T-helper 2 cell treated with Interferon-gamma antibody and Interleukin-4, amounts not matched to agents 5 μg/mL and 100 μg/mL, for 36 hours (primary cell): Measurements from ENCODE around the gene UBALD1.
"Not testable (repeated sequence)": the region's sequence is repeated elsewhere in the genome, so short reads cannot be mapped to it uniquely, and the experiment has no call there.

Experiments used
- DNase-seq: peaks from one replicate; pipeline ENCODE4 v3.0.0; 2021; ENCODE audit warnings: low spot score
- H3K27ac Mint-ChIP-seq: one replicate; pipeline ENCODE4 v1.8.0; 2021; ENCODE audit warnings: mild to moderate bottlenecking, mixed read lengths
- H3K27me3 Mint-ChIP-seq: one replicate; pipeline ENCODE4 v1.8.0; 2021; ENCODE audit warnings: low read depth, mixed read lengths
- H3K36me3 Mint-ChIP-seq: one replicate; pipeline ENCODE4 v1.8.0; 2021; ENCODE audit warnings: low read depth, mixed read lengths
- H3K4me1 Mint-ChIP-seq: one replicate; pipeline ENCODE4 v1.8.0; 2021; ENCODE audit warnings: low read depth, mixed read lengths
- H3K4me3 Mint-ChIP-seq: one replicate; pipeline ENCODE4 v1.8.0; 2022; ENCODE audit warnings: mild to moderate bottlenecking, moderate library complexity, mixed read lengths
- H3K9me3 Mint-ChIP-seq: one replicate; pipeline ENCODE4 v1.8.0; 2021; ENCODE audit warnings: mixed read lengths

UBALD1 gene

DNA sequence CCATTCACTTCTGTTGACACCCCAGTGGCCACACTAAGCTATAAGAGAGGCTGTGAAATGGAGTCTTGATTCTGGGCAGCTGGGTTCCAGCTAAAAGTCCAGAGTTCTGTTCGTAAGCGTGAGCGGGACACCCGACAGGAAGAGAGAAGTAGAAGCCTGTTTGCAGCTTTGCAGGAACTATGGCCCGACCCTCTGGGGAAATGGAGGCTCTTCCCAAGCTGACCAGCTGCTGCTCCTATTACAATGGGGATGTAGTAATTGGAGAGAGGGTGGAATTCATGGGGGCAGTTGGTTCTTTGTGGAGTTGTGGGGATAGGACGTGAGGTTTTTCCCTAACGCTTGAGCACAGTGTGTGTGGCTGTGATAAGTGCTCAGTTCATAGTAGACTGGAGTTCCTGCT is 28.4 kb downstream of the UBALD1 start:
- Mint-ChIP-seq H3K4me1 (peaks cover 3% of the 10 kb centered on the region), H3K9me3 (no peaks in the 10 kb centered on the region), H3K27me3 (peaks cover 12% of the 10 kb centered on the region), H3K36me3 (no peaks in the 10 kb centered on the region), H3K27ac (no peak overlapping the region), H3K4me3 (no peak overlapping the region)
- DNase-seq, result no peak

DNA sequence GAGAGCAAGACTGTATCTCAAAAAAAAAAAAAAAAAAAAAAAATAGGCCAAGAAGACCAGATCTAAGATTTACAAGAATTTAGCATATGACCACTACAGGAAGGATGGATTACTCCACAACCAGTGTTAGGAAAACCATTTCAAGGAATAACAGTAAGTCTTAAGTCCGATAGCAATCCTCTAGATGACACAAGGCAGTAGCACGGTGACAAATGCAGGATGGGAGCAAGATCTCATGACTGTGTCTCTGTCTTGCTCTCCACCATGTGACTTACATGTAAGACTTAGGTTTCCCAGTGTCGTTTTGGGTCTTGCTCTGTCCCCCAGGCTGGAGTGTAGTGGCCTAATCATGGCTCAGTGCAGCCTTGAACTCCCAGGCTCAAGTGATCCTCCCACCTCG is 30.8 kb downstream of the UBALD1 start:
- peaks cover 3% of the 10 kb centered on the region for H3K4me1 Mint-ChIP-seq
- H3K4me3 Mint-ChIP-seq, result no peak overlapping the region
- H3K27ac Mint-ChIP-seq, result no peak overlapping the region
- peaks cover 12% of the 10 kb centered on the region for H3K27me3 Mint-ChIP-seq
- no peak for DNase-seq
- H3K9me3 Mint-ChIP-seq, result no peaks in the 10 kb centered on the region
- H3K36me3 Mint-ChIP-seq, result no peaks in the 10 kb centered on the region

DNA sequence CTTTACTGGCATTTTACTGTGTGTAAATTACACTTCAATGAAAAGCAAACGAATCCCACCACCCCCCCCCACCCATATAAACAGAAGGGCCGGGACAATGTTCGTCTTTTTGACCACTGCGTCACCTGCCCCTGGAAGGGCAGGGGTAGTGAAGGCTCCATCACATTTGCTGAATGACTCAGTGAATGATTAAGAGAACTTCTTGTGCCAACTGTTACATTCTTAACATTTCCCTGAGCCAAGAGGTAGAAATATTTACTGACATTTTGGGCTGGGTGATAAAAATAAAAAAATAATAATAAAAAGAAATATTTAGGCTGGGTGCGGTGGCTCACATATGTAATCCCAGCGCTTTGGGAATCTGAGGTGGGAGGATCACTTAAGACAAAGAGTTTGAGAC is 34.4 kb downstream of the UBALD1 start:
- H3K36me3 Mint-ChIP-seq, result no peaks in the 10 kb centered on the region
- no peaks in the 10 kb centered on the region for H3K4me1 Mint-ChIP-seq
- H3K27ac Mint-ChIP-seq, result no peak overlapping the region
- no peak for DNase-seq
- no peak overlapping the region for H3K4me3 Mint-ChIP-seq
- H3K9me3 Mint-ChIP-seq, result no peaks in the 10 kb centered on the region
- H3K27me3 Mint-ChIP-seq, result no peaks in the 10 kb centered on the region

DNA sequence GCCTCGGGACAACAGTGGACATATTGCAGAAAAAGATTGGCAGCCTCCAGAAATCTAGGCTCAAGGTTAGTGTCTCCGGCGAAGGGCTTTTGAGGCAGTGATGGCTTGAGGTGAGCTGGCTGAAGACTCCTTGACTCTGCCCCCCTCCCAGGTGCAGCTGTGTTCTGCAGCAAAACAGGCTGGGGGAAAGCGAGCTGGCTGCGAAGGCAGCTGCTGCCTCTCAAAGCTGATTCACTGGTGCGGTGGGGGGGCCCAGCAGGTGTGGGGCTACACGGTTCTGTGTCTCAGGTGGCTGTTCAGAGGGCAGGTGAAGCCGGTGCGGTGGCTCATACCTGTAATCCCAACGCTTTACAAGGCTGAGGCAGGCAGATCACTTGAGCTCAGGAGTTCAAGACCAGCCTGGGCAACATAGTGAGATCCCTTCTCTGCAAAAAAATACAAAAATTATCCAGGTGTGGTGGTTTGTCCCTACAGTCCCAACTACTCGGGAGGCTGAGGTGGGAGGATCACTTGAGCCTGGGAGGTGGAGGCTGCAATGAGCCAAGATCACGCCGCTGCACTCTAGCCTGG is 35.6 kb downstream of the UBALD1 start:
- Mint-ChIP-seq H3K27ac (no peak overlapping the region), H3K4me1 (no peaks in the 10 kb centered on the region), H3K27me3 (no peaks in the 10 kb centered on the region), H3K4me3 (no peak overlapping the region), H3K36me3 (no peaks in the 10 kb centered on the region), H3K9me3 (no peaks in the 10 kb centered on the region)
- DNase-seq, result no peak

DNA sequence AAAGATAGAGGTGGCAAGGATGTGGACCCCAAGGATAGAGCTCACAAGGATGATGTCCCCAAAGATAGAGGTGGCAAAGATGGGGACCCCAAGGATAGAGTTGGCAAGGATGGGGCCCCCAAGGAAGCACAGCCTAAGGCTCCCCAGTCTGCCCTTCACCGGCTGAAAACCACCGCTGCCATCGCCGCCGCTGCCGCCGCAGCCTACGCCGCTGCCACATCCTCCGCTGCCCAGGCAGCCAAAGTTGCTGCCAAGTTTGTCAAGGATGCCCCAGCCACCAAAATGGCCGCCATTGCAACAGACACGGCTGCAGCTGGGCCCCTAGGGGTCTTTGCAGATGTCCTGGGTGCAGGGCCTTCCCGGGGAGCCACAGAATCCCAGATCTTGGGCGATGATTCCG is 38.7 kb downstream of the UBALD1 start:
- Mint-ChIP-seq H3K27ac (no peak overlapping the region), H3K4me1 (no peaks in the 10 kb centered on the region), H3K36me3 (no peaks in the 10 kb centered on the region), H3K9me3 (no peaks in the 10 kb centered on the region), H3K4me3 (no peak overlapping the region), H3K27me3 (no peaks in the 10 kb centered on the region)
- DNase-seq, result no peak

DNA sequence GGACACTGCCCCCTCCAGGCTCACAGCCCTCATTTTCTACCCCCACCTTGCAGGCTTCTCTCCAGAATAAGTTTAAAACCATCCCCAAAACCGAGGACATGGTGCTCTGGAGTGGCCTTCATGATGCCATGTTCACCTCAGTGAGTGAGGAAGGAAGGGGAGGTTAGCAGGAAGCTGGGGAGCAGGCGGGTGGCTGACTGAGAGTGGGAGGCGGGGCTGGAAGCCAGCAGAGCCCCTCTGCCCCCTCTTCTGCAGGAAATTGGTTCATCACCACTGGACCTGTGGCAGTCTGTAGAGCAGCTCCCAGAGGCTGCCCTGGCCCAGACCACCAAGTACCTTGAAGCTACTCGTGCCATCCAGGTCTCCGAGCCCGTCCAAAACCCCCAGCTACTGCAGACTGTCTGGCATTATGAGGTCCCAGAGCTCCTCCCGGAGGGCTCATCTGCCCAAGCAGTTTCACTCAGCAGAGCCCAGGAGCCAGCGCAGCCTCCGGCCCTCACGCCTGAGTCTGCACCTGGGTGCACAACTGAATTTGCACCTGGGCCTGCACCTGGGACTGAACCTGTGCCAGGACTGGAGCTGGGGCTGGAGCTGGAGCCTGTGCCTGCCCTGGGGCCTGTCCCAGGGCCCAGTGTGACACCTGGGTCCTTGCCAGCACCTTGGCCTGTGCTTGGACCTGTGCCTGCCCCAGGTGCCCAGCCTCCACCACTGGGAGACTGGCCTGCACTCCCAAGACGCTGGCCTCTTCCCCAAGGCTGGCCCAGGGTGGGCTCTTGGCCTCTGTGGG is 39.6 kb downstream of the UBALD1 start:
- H3K36me3 Mint-ChIP-seq, result no peaks in the 10 kb centered on the region
- H3K9me3 Mint-ChIP-seq, result no peaks in the 10 kb centered on the region
- DNase-seq, result no peak
- no peaks in the 10 kb centered on the region for H3K4me1 Mint-ChIP-seq
- H3K27me3 Mint-ChIP-seq, result no peaks in the 10 kb centered on the region
- no peak overlapping the region for H3K27ac Mint-ChIP-seq
- H3K4me3 Mint-ChIP-seq, result no peak overlapping the region

DNA sequence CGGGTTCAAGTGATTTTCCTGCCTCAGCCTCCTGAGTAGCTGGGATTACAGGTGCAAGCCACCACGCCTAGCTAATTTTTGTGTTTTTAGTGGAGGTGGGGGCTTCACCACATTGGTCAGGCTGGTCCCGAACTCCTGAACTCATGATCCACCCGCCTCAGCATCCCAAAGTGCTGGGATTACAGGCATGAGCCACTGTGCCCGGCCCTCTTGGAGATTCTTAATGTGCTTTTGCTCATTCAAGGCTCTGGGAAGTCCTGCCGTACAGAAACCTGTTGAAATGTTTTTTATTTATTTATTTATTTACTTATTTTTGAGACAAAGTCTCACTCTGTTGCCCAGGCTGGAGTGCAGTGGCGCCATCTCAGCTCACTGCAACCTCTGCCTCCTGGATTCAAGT is 40.8 kb downstream of the UBALD1 start:
- not testable (repeated sequence) for H3K27me3 Mint-ChIP-seq, H3K27ac Mint-ChIP-seq, H3K4me3 Mint-ChIP-seq

DNA sequence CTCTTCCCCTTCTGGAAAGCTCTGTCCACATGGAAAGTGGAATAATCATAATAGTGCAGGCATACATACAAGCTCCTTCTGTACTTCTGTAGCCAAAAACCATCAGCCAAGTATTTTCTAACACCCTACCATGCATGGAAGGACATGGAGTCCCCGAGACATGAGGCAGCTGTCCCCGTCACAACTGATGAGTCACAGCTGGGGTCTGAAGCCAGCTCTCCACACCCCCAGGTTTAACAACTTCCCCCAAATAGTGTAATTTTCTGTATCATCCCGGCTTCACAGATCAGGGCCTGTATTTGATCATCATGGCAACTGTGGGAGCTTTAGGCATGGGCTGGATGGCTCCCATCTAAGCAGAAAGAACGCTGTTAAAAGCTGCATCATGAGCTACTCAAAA is 42.0 kb downstream of the UBALD1 start:
- Mint-ChIP-seq H3K4me3 (no peak overlapping the region), H3K4me1 (no peaks in the 10 kb centered on the region), H3K36me3 (no peaks in the 10 kb centered on the region), H3K9me3 (no peaks in the 10 kb centered on the region), H3K27me3 (no peaks in the 10 kb centered on the region), H3K27ac (no peak overlapping the region)
- no peak for DNase-seq

More for the DNA sequence above, 40.8 kb downstream of the UBALD1 start:
- DNase-seq, H3K36me3 Mint-ChIP-seq, H3K9me3 Mint-ChIP-seq, H3K4me1 Mint-ChIP-seq: not testable (repeated sequence)

DNA sequence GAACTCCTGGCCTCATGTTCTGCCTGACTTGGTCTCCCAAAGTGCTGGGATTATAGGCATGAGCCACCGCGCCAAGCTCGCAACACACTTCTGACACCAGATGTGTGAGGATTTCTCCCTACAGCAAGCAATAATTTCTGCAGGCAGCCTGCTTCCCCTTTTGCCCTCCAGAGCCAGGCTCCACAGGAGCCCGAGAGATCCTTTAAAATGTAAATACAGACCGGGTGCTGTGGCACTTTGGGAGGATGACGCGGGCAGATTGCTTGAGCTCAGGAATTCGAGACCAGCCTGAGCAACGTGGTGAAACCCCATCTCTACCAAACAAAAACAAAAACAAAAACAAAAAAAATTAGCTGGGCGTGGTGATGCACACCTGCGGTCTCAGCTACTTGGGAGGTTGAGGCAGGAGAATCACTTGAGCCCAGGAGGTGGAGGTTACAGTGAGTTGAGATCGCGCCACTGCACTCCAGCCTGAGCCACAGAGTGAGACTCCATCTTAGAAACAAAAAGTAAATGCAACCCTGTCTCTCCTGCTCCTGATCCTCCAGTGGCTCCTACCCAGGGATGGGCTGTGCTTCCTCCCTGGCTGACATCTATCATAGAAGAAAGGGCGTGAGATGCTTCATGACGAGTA is 43.9 kb downstream of the UBALD1 start:
- Mint-ChIP-seq H3K27ac (no peak overlapping the region), H3K4me3 (no peak overlapping the region), H3K27me3 (peaks cover 2% of the 10 kb centered on the region), H3K36me3 (no peaks in the 10 kb centered on the region), H3K4me1 (peaks cover 6% of the 10 kb centered on the region), H3K9me3 (no peaks in the 10 kb centered on the region)
- DNase-seq, result no peak

DNA sequence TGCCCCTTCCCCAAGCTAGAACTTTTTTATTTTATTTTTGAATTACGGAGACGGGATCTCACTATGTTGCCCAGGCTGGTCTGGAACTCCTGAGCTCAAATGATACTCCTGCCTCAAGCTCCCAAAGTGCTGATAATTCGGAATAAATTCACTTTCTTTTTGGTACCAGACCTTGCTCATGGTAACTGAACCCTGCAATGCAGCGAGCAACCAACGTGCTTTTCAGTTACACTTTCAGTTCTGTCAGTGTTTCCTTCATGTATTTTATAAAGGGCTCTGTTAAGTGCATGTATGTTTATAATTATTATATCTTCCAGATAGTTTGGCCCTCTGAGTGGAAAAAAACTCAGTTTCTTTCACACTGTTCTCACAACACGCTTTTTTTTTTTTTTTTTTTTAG is 44.6 kb downstream of the UBALD1 start:
- H3K27me3 Mint-ChIP-seq, result peaks cover 2% of the 10 kb centered on the region
- H3K9me3 Mint-ChIP-seq, result no peaks in the 10 kb centered on the region

DNA sequence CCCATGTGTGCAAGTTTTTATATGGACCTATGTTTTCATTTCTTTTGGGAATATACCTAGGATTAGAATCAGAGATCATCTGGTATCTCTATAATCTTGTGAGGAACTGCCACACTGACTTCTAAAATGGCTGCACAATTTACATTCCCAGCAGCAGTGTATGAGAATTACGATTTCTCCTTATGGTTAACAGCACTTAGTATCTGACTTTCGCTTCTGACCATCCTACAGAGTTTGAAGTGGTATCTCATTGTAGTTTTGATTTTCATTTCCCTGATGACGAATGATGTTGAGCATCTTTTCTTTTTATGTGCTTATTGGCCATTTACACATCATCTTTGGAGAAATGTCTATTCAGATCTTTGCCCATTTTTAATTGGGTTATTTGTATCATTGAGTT is 48.5 kb downstream of the UBALD1 start:
- DNase-seq, result no peak
- Mint-ChIP-seq H3K27me3 (peaks cover 2% of the 10 kb centered on the region), H3K4me1 (peaks cover 6% of the 10 kb centered on the region), H3K4me3 (no peak overlapping the region), H3K9me3 (no peaks in the 10 kb centered on the region), H3K36me3 (no peaks in the 10 kb centered on the region), H3K27ac (no peak overlapping the region)

More for the DNA sequence above, 44.6 kb downstream of the UBALD1 start:
- H3K27ac Mint-ChIP-seq, result no peak overlapping the region
- peaks cover 6% of the 10 kb centered on the region for H3K4me1 Mint-ChIP-seq
- H3K4me3 Mint-ChIP-seq, result no peak overlapping the region
- H3K36me3 Mint-ChIP-seq, result no peaks in the 10 kb centered on the region
- DNase-seq, result no peak

DNA sequence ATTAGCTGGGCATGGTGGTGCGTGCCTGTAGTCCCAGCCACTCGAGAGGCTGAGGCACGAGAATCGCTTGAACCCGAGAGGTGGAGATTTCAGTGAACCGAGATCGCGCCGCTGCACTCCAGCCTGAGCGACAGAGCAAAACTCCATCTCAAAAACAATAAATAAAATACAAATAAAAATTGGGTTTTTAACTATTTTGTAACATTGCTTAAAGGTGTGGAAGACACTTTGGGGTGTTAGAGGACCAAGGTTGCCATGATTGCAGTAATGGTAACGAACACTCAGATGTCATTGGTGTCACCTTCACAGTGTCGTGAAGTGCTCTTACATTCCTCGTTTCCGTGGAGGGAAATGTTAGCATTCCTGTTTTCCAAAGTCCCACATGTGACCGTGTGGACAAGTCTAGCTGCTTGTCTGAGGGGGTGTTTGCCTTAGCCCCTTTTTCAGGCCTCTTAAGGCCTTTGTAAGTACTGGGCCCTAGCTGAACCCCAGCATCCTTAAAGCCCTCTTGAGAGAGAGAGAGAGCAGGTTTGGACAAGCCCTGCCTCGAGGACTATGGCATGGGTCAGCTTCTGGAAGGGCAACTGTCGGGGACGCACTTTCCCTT is 49.9 kb downstream of the UBALD1 start:
- Mint-ChIP-seq H3K27ac (no peak overlapping the region), H3K27me3 (peaks cover 2% of the 10 kb centered on the region), H3K9me3 (no peaks in the 10 kb centered on the region), H3K4me1 (peaks cover 6% of the 10 kb centered on the region), H3K36me3 (no peaks in the 10 kb centered on the region), H3K4me3 (no peak overlapping the region)
- DNase-seq, result no peak

DNA sequence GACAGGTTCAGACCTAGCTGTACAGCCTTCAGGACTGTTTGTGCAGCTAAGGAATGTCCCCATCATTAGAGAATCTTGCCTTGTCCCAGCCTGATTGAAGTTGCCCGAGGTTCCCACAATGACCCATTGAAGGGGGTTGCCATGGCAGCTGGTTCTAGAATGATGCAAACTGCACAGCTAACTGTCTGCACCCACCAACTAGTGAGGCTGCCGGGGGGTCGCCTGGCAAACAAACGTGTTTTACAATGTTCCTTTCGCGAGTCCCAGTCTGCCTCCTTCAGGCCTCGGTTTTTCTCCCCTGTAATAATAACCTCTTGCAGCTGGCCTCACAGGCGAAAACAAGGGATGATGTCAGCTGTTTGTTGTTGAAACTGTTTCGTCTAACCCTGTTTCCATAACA is 53.1 kb downstream of the UBALD1 start:
- Mint-ChIP-seq H3K27ac (no peak overlapping the region), H3K27me3 (peaks cover 4% of the 10 kb centered on the region), H3K9me3 (no peaks in the 10 kb centered on the region), H3K4me3 (no peak overlapping the region), H3K36me3 (no peaks in the 10 kb centered on the region), H3K4me1 (peaks cover 4% of the 10 kb centered on the region)
- DNase-seq, result no peak
